ENCODE results near the gene HSFX3. TPM values are rescaled to one million over a fixed set of nuclear protein-coding genes. Genes with fewer than 3 reads are reported as not detected.

HSFX3 gene
- total RNA-seq, 1 experiment from 2014 or later = not detected

- CTCF ChIA-PET = interaction anchor here (1.3 kb wide), 1 partner anchor 28 kb away, joined by 13 read pairs; no protein-coding TSS in a partner anchor
- intact Hi-C loops (cut with micrococcal nuclease; ENCODE audit: unreplicated experiment) = loop anchor here (1.0 to 10.0 kb wide), 4 partner anchors 14 to 1174 kb away; no protein-coding TSS in a partner anchor
- Histone ChIP-seq H3K79me2 (ENCODE audit: low read depth) (no peaks in the 10 kb centered on the region), H3K4me1 (replicated peaks; ENCODE audit: insufficient read depth) (peaks cover 54% of the 10 kb centered on the region), H3K9me2 (ENCODE audit: insufficient read depth) (no peaks in the 10 kb centered on the region), H3K36me3 (ENCODE audit: low read depth) (no peaks in the 10 kb centered on the region), H3K27ac (peak overlapping the region; percentile 85), H3F3A (ENCODE audit: insufficient read depth, low read depth) (peaks cover 34% of the 10 kb centered on the region), H3K27me3 (ENCODE audit: insufficient read depth, low read depth) (no peaks in the 10 kb centered on the region), H3K9me3 (ENCODE audit: insufficient read depth, low read depth) (no peaks in the 10 kb centered on the region), H3K4me3 (peak overlapping the region; percentile 2; the same call in 1 of the 2 replicates), H4K20me1 (ENCODE audit: insufficient read depth) (no peaks in the 10 kb centered on the region), H2AFZ (no peak overlapping the region), H3K4me2 (peak overlapping the region; percentile 72)
- peak; percentile 74 to 100 for DNase-seq
- POLR2A ChIA-PET (ENCODE audit: unreplicated experiment) = interaction anchor here (0.5 to 1.5 kb wide), 5 partner anchors 17 to 911 kb away, joined by 3 to 24 read pairs (median 8); no protein-coding TSS in a partner anchor
- no TSS peak for BruUV-seq (replicated peaks)
- TF ChIP-seq CTCF (conservative IDR thresholded peaks at IDR 0.05) (no peak), EZH2 (IDR thresholded peaks at IDR 0.05; ENCODE audit: low read depth) (no peak)
These were observed 38.6 kb downstream of the HSFX3 start for GRCh38 chrX:149511081-149511480.

- Histone ChIP-seq H3K4me3 (peak overlapping the region; percentile 2; the same call in 1 of the 2 replicates), H3F3A (ENCODE audit: insufficient read depth, low read depth) (peaks cover 41% of the 10 kb centered on the region), H3K27ac (peak overlapping the region; percentile 79), H3K4me2 (peak overlapping the region; percentile 72), H3K9me2 (ENCODE audit: insufficient read depth) (no peaks in the 10 kb centered on the region), H3K27me3 (ENCODE audit: insufficient read depth, low read depth) (no peaks in the 10 kb centered on the region), H4K20me1 (ENCODE audit: insufficient read depth) (no peaks in the 10 kb centered on the region), H3K4me1 (replicated peaks; ENCODE audit: insufficient read depth) (peaks cover 61% of the 10 kb centered on the region), H2AFZ (no peak overlapping the region), H3K9me3 (ENCODE audit: insufficient read depth, low read depth) (no peaks in the 10 kb centered on the region), H3K36me3 (ENCODE audit: low read depth) (no peaks in the 10 kb centered on the region), H3K79me2 (ENCODE audit: low read depth) (no peaks in the 10 kb centered on the region)
- intact Hi-C loops (cut with micrococcal nuclease; ENCODE audit: unreplicated experiment) = loop anchor here (10.0 kb wide), 1 partner anchor 1174 kb away; no protein-coding TSS in a partner anchor
- TF ChIP-seq EZH2 (IDR thresholded peaks at IDR 0.05; ENCODE audit: low read depth) (no peak), CTCF (conservative IDR thresholded peaks at IDR 0.05) (peak; percentile 54)
- ChIA-PET CTCF (interaction anchor here (1.3 kb wide), 1 partner anchor 29 kb away, joined by 13 read pairs; no protein-coding TSS in a partner anchor), POLR2A (ENCODE audit: unreplicated experiment) (interaction anchor here (0.7 to 1.5 kb wide), 2 partner anchors 20 to 29 kb away, joined by 3 to 24 read pairs; no protein-coding TSS in a partner anchor)
- no TSS peak for BruUV-seq (replicated peaks)
- DNase-seq = peak in 1 of 2 experiments; percentile 62
These were observed 39.3 kb downstream of the HSFX3 start for GRCh38 chrX:149510386-149510785.

GRCh38 chrX:149508467-149508866 is 41.3 kb downstream of the HSFX3 start:
- no peaks in the 10 kb centered on the region for H3K36me3 ChIP-seq (ENCODE audit: low read depth)

More at GRCh38 chrX:149508467-149508866, 41.3 kb downstream of the HSFX3 start:
- no peaks in the 10 kb centered on the region for H4K20me1 ChIP-seq (ENCODE audit: insufficient read depth)
- no peak overlapping the region for H2AFZ ChIP-seq
- H3K27me3 ChIP-seq (ENCODE audit: insufficient read depth, low read depth) = no peaks in the 10 kb centered on the region
- no peak for DNase-seq
- BruUV-seq (replicated peaks) = no TSS peak
- no peaks in the 10 kb centered on the region for H3K9me3 ChIP-seq (ENCODE audit: insufficient read depth, low read depth)
- H3K27ac ChIP-seq = no peak overlapping the region
- peaks cover 52% of the 10 kb centered on the region for H3F3A ChIP-seq (ENCODE audit: insufficient read depth, low read depth)
- H3K4me2 ChIP-seq = no peak overlapping the region
- intact Hi-C loops (cut with micrococcal nuclease; ENCODE audit: unreplicated experiment) = no loop called here
- no peak overlapping the region for H3K4me3 ChIP-seq
- CTCF ChIA-PET = no interaction called here
- H3K9me2 ChIP-seq (ENCODE audit: insufficient read depth) = no peaks in the 10 kb centered on the region
- POLR2A ChIA-PET (ENCODE audit: unreplicated experiment) = no interaction called here
- no peak for TF ChIP-seq EZH2 (IDR thresholded peaks at IDR 0.05; ENCODE audit: low read depth)
- H3K4me1 ChIP-seq (replicated peaks; ENCODE audit: insufficient read depth) = peaks cover 67% of the 10 kb centered on the region
- H3K79me2 ChIP-seq (ENCODE audit: low read depth) = peaks cover 10% of the 10 kb centered on the region

Measured in PC-9 (cell line).